AG08396 (cell line): Measurements from ENCODE around the gene MYCL.
A peak's percentile ranks its signal among the peaks of the same experiment; 100 is the strongest.

Experiments
- DNase-seq: peaks from one replicate; pipeline ENCODE4 v3.0.0; 2012; ENCODE audit warnings: low spot score, mixed read lengths

The MYCL gene, protein sequence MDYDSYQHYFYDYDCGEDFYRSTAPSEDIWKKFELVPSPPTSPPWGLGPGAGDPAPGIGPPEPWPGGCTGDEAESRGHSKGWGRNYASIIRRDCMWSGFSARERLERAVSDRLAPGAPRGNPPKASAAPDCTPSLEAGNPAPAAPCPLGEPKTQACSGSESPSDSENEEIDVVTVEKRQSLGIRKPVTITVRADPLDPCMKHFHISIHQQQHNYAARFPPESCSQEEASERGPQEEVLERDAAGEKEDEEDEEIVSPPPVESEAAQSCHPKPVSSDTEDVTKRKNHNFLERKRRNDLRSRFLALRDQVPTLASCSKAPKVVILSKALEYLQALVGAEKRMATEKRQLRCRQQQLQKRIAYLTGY

GRCh38 chr1:39901714-39902459, at the start of gene MYCL:
Gene MYCL, minus strand, starts transcription at chr1:39901917. Its CDS starts 483 bp downstream, at chr1:39901434.
- peak; percentile 83 for DNase-seq

DNA sequence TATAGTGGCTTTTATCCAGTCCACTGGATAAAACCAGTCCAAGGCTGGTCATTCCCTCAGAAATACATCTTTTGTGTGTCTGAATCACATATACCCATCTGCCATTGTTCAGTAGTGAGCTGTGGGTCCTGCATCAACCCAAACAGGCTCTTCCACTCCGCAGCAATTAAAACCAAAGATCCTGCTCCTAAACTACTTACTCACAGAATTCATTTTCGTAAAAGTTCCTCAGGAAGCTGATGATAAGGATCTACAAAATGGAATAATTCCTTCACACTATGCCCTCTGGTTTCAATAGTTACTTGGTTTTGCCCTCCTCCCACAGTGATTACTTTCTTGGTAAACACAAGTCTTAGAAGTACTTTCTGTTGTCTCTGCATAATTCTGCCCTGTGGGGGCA, 48.2 kb upstream of the MYCL start:
- no peak for DNase-seq

DNA sequence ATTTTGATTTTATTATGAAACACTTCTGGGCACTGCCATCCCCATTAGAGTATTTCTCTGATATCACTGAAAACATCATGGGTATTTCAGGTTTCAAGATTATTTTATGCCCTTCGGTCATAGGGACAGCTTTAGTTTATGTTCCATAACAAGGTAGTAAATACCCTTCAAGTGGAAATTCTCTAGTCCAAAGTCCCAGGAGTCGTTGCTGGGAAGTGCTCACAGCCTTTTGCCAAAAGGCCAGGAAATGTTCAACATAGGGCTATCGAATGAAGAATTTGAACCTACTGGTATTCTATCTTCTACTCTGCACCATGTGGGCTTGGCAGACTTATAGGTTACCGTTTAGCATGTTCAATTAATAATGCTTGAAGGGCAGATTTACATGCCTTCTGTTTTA, 45.5 kb upstream of the MYCL start:
- no peak for DNase-seq

DNA sequence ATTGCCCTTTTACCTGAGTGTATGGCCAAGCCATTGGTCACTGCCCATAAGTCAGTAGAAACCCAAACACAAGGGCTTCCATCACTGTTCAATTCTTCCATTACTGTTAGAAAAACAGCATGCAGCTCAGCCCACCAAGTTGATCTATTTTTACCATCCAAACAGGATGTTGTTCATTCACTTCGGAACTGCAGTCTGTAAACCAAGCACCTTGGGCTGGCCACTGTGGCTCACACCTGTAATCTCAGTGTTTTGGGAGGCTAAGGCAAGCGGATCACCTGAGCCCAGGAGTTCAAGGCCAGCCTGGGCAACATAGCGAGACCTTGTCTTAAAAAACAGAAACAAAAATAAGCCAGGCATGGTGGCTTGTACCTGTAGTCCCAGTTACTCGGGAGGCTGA, 44.5 kb upstream of the MYCL start:
- no peak for DNase-seq

GRCh38 chr1:39944410-39945112, 42.8 kb upstream of the MYCL start:
- no peak for DNase-seq

DNA sequence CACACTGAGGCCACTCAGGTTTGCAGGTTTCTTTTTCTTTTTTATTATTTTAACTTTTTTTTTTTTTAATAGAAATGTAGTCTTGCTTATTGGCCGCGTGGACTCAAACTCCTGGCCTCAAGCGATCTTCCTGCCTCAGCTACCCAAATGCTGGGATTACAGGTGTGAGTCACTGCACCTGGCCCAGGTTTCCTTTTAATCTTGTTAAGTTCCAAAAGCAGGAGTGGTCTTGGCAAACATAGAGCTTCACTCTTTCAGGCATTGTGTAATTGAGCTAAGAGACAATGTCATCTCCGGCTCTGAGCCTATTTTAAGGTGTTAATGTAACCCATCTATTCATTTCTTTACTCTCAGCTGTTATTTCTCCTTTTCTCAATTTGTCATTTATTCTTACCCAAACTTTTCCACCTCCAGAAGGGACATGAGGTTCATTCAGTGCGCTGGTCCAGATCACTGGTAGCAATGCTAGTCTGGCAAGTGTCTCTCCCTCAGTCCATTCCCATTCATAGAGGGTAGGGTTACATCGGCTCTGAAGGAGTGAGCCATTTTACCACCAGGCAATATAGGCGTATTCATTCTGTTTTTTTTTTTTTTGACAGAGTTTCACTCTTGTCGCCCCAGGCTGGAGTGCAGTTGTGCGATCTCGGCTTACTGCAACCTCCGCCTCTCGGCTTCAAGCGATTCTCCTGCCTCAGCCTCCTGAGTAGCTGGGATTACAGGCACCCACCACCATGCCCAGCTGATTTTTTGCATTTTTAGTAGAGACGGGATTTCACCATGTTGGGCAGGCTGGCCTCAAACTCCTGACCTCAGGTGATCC, 42.0 kb upstream of the MYCL start:
- no peak for DNase-seq

DNA sequence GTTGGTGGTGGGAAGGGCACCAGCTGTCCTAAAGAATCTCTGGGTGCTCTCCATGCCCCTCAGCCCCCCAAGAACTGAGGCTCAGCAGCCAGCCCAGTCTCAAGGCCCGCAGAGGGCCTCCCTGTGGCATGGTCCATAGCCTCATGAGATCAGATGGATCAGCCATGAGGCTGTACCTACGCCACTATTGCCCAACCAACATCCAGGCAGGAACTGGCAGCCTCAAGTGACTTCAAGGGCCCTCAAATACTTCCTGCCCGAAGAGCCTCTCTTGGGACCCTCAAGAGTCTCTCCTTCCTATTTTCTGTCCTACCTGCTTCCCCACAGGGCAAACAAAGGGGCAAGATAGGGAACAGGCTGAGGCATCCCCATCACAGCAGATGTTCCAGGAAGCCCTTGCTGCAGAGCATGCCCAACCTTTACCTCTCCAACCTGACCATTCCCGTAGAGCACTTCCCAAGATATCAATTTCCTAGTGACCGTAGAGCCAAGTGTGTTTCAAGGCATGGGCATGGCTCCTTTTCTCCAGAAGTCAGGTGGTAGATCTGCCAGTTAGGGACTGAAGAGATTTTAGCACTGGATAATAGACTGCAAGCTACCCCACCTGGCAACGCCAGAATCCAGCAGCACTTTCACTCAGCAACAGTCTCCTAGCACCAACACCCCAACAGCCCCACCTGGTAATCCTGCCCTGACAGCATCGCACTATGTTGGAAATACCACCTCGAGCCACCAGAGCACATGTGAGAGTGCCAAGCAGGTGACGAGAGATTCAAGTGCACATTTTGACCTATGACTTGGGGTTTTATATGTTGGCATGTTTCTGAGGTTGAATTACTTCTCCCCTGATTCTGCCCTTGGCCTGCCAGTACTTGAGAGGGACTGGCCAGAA, 39.5 kb upstream of the MYCL start:
- DNase-seq: no peak

DNA sequence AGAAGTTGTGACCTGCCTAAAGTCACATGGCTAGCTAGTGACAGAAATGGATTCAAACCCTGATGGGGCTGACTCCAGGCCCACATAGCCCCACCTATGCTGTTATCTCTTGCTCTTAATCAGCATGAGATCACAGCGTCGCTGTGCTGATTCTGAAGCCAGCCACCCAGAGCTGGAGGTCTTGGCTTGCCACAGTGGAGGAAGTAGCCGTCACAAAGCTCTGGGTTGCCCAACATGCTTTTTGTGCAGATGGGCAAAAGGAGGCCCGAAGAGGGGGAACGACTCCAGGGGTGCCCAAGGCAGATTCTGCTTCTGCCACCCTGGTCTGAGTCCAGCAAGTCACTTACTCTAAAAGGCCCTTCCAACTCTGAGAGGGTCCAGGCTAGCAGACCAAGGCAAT, 38.5 kb upstream of the MYCL start:
- no peak for DNase-seq

DNA sequence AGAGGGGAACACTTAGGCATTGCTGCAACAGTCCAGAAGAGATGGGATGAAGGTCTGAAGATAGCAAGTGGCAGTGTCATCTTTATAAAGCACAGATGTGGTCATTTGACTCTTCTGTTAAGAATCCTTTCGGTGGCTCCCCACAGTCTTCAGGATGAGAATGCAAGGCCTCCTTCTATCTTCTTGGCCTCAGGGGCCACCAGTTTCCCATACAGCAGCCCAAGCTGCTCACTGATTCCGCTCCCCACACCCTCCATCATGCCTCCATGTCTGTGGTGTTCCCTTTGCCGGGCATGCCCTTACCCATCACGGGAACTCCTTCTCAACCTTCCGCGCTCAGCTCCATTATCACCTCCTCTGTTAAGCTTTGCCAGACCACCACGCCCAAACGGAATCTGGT, 37.1 kb upstream of the MYCL start:
- DNase-seq: no peak

DNA sequence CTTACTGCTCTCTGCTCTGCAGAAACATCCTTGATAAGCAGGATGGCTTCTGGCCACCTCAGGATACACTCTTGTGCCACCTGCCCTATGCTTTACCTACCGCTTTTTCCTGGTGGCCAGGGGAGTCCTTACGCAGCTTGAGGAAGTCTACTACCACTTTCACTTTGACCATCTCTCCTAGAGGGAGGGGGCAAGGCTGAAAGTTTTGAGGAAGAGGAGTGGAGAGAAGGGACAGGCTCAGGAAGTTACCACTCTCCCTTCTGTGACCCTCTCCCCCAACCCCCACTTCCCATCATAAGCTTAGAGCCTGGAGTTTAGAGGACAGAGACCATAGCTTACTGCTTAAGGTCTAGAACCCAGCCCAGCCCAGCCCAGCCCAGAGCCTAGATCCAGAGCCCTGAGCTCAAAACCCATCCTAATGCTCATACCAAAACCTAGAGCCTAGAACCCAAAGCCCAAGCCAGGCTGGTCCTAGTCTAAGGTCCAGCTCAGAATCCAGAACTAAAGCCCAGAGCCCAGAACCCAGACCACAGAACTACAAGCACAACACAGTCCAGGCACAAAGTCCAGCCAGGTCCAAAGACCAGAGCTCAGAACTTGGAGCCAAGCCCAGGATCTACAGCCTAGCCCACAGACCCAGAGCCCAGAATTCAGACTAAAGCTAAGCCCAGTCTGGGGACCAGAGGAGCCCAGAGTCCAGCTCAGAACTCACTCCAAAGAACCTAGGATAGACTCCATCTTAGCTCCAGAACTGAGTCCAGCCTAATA, 35.2 kb upstream of the MYCL start:
- DNase-seq: no peak

GRCh38 chr1:39933956-39934941, 32.5 kb upstream of the MYCL start:
- DNase-seq: peak; percentile 89

GRCh38 chr1:39928809-39929587, 27.3 kb upstream of the MYCL start:
- DNase-seq: no peak

DNA sequence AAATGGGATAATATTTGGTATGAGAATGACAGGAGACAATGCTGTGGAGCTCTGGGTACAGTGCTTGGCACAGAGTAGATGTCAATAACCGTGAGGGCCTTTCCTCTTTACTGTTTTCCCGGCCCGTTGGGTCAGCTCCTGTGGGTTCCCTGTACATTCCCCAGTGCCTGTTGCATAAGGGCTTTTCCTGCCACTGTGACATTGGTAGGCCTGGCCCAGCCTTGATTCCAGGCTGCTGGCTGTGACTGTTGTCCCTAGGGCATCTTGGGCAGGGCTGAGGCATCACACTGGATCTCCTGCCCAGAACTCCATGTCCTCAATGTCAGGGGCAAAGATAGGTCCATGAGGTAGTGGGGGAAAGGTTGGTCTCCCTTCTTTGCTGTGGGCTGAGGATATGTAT, 25.8 kb upstream of the MYCL start:
- no peak for DNase-seq

DNA sequence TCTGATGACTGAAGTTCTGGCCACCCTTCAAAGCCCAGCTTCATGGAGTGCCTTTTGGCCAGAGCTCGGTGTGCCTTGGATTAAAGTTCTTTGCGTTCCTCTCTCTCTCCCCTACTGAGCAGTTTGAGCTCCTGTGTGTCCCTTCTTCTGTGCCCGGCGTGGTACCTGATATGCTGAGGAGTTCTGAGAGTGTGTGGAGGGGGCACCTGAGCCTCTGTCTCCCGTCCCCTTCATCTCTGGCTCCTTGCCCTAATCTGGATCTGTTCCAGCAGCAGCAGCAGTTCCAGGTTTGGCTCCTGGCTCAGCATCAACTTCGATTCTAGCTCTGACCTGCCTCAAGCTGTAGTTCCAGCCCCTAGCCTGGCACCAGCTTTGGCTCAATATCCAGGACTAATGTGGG, 25.1 kb upstream of the MYCL start:
- no peak for DNase-seq

DNA sequence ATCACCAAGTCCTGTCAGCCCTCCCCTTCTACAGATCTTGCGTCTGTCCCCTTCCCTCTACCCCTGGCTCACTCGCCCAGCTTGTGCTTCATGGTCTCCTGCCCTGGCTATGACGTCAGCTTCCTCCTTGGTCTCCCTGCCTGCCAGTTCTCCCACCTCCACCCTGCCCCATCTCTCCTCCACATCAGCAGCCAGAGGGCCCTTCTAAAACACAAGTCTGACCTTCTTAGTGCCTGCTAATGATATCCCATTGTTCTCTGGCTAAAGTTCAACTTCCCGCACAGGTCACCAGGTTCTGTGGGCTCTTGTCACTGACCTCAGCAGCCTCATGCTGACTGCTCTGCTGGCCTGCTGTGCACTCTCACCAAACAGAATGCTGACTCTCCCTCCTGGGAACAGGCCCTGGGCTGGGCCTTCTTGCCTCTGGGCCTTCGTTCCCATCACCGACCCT, 24.7 kb upstream of the MYCL start:
- DNase-seq: no peak

DNA sequence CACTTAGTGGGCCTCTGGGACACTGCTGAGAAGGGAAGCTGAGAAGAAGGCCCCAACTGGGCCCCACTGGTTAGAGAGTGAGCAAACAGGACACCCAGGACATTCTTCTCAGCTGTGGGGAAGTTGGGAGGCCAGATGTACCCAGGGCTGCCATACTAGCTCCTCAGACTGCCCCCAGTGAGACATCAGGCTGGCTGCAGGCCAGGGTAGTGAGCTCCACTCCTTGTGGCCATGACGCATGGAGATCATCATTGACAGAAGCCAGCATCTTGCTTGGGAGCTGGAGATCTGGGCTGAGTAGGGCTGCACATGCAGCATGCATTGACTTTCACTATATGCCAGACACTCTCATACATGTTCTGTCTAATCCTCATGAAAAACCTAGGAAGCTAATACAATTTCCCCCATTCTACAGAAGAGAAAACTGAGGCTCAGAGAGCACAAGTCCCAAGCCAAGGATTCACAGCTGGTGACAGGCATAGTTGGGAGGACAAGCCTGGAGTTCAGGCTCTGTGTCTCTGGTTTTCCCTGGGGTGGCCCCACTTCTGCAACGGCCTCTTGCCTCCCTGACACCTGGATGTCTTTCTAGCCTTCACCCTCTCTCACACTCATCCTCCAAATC, 24.1 kb upstream of the MYCL start:
- no peak for DNase-seq

GRCh38 chr1:39922251-39922688, 20.6 kb upstream of the MYCL start:
- no peak for DNase-seq

DNA sequence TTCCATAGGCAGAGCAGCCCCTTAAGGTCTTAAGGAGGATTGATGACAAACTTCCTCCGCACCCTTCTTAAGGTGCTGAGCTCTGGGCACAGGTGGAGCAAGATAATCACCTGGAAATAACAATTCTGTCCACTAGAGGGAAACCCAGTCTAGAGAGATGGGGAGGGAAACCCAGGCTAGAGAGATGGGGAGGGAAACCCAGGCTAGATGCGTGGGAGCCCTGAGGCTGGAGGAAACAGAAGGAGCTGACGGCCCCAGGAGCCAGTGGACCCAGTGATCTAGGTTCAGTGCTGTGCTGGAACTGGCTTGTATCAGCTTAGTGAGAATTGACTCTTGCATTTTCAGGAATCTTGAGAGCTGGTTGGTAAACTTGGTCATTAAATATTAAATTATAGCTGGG, 17.8 kb upstream of the MYCL start:
- DNase-seq: peak; percentile 69
